Measurements from ENCODE around the gene CLIP3.

DNA sequence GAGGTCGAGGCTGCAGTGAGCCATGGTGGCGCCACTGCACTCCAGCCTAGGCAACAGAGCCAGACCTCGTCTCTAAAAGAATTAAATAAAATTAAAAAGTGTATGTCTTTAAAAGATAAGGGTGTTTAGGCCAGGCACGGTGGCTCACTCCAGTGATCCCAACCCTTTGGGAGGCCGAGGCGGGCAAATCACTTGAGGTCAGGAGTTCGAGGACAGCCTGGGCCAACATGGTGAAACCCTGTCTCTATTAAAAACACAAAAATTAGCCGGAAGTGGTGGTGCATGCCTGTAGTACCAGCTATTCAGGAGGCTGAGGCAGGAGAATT is 45.1 kb downstream of the CLIP3 start:
- TF ChIP-seq EZH2 (IDR thresholded peaks at IDR 0.05; ENCODE audit: borderline replicate concordance, low read depth, low read length, poor library complexity, severe bottlenecking) = no peak
- TF ChIP-seq, protein P1, sequence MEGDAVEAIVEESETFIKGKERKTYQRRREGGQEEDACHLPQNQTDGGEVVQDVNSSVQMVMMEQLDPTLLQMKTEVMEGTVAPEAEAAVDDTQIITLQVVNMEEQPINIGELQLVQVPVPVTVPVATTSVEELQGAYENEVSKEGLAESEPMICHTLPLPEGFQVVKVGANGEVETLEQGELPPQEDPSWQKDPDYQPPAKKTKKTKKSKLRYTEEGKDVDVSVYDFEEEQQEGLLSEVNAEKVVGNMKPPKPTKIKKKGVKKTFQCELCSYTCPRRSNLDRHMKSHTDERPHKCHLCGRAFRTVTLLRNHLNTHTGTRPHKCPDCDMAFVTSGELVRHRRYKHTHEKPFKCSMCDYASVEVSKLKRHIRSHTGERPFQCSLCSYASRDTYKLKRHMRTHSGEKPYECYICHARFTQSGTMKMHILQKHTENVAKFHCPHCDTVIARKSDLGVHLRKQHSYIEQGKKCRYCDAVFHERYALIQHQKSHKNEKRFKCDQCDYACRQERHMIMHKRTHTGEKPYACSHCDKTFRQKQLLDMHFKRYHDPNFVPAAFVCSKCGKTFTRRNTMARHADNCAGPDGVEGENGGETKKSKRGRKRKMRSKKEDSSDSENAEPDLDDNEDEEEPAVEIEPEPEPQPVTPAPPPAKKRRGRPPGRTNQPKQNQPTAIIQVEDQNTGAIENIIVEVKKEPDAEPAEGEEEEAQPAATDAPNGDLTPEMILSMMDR (conservative IDR thresholded peaks at IDR 0.05; ENCODE audit: low read depth, low read length) = no peak

All from A673 (cell line).